ENCODE results near the gene CCL4. TPM values are rescaled to one million over a fixed set of nuclear protein-coding genes. Genes with fewer than 3 reads are reported as not detected.
A peak's percentile ranks its signal among the peaks of the same experiment; 100 is the strongest.
"Not testable (repeated sequence)": the region's sequence is repeated elsewhere in the genome, so short reads cannot be mapped to it uniquely, and the experiment has no call there.

CCL4 gene
- 100 to 1,000 TPM; 290 to 311 TPM for total RNA-seq

DNA sequence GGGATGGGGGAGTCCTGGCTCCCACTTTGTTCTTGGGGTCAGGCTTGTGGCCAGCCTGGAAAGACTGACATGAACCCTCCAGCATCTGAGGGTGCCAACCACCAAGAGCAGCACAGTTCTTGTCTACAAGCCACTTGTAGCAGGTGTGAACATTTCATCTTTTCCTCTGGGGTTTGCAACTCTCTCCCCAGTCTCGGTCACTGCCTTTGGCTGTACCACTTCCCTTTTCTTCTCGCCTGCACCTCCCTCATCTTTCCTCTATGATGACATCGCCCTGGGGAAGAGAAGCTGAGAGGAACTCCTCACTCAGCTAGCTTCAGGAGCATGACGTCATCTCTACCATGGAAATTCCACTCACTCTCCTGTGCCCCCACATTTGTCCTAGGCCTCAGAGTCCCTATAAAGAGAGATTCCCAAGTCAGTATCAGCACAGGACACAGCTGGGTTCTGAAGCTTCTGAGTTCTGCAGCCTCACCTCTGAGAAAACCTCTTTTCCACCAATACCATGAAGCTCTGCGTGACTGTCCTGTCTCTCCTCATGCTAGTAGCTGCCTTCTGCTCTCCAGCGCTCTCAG is at the start of gene CCL4:
Gene CCL4, plus strand, starts transcription at position 427 of the 575 bp plus-strand sequence. Its CDS starts 79 bp downstream, at position 506.
- DNase-seq (peak; percentile 41), ATAC-seq (peak; percentile 67)
- POLR2A ChIA-PET: interaction anchor here (1.2 kb wide), 1 partner anchor 13 kb away, joined by 6 read pairs; the partner anchor contains the start of gene CCL3
- peaks cover 37% of the 10 kb centered on the region for H3K27me3 Mint-ChIP-seq
- intact Hi-C loops (cut with DNase I, micrococcal nuclease); H3K36me3 Mint-ChIP-seq (ENCODE audit: low read depth); H3K9me3 Mint-ChIP-seq (ENCODE audit: low read depth): not testable (repeated sequence)
- H3K4me1 Mint-ChIP-seq: peaks cover 23% of the 10 kb centered on the region
- H3K27ac Mint-ChIP-seq: peak within 1 kb of the TSS; percentile 75
- CTCF ChIA-PET: interaction anchor here (1.0 to 2.0 kb wide), 2 partner anchors 13 to 45 kb away, joined by 4 to 8 read pairs; partner anchors contain the start of gene CCL3
- peak within 1 kb of the TSS; percentile 70 for H3K4me3 Mint-ChIP-seq

GRCh38 chr17:36055171-36055570 is 48.5 kb upstream of the CCL4 start:
- POLR2A ChIA-PET: no interaction called here
- intact Hi-C loops (cut with DNase I, micrococcal nuclease): no loop called here

GRCh38 chr17:36055921-36056520 is 47.6 kb upstream of the CCL4 start:
- H3K9me3 Mint-ChIP-seq (ENCODE audit: low read depth): peaks cover 2% of the 10 kb centered on the region
- H3K27me3 Mint-ChIP-seq: peaks cover 22% of the 10 kb centered on the region
- ChIA-PET POLR2A (no interaction called here), CTCF (interaction anchor here (0.6 to 4.3 kb wide), 2 partner anchors 16 to 85 kb away, joined by 3 to 24 read pairs; no protein-coding TSS in a partner anchor)
- H3K4me1 Mint-ChIP-seq: no peaks in the 10 kb centered on the region
- H3K36me3 Mint-ChIP-seq (ENCODE audit: low read depth): no peaks in the 10 kb centered on the region
- DNase-seq (no peak), ATAC-seq (no peak)
- H3K4me3 Mint-ChIP-seq: no peak overlapping the region
- no peak overlapping the region for H3K27ac Mint-ChIP-seq
- intact Hi-C loops (cut with DNase I, micrococcal nuclease): no loop called here

More at GRCh38 chr17:36055171-36055570, 48.5 kb upstream of the CCL4 start:
- H3K4me1 Mint-ChIP-seq: no peaks in the 10 kb centered on the region
- CTCF ChIA-PET: interaction anchor here (1.7 kb wide), 1 partner anchor 94 kb away, joined by 4 read pairs; no protein-coding TSS in a partner anchor
- H3K4me3 Mint-ChIP-seq: no peak overlapping the region
- H3K9me3 Mint-ChIP-seq (ENCODE audit: low read depth): peaks cover 4% of the 10 kb centered on the region
- H3K27me3 Mint-ChIP-seq: peaks cover 23% of the 10 kb centered on the region
- H3K36me3 Mint-ChIP-seq (ENCODE audit: low read depth): no peaks in the 10 kb centered on the region
- no peak overlapping the region for H3K27ac Mint-ChIP-seq
- no peak for ATAC-seq
- DNase-seq: no peak

DNA sequence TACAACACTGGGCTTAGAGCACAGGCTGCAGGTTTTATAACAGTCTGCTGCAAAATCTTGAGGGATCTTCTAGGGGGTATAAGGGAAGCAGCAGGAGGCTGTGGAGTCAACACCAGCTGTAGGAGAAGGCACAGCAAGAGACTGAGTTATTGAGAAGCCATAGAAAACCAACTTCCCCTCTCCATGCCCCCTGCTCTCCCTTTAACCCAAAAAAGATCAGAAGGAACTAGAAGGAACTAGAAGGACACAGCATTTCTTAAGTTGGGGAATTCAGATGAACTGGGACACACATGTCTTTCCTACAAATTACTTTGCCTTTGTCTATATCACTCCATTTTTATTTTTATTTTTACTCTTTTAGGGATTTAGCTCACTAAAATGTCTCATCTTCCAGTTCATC is 45.7 kb upstream of the CCL4 start:
- H3K27me3 Mint-ChIP-seq: peaks cover 13% of the 10 kb centered on the region
- H3K4me1 Mint-ChIP-seq: no peaks in the 10 kb centered on the region
- no peak overlapping the region for H3K27ac Mint-ChIP-seq
- ChIA-PET CTCF (interaction anchor here (0.7 to 4.3 kb wide), 4 partner anchors 14 to 209 kb away, joined by 3 to 24 read pairs (median 4); no protein-coding TSS in a partner anchor), POLR2A (no interaction called here)
- intact Hi-C loops (cut with DNase I, micrococcal nuclease): no loop called here
- no peaks in the 10 kb centered on the region for H3K36me3 Mint-ChIP-seq (ENCODE audit: low read depth)
- DNase-seq: no peak
- H3K9me3 Mint-ChIP-seq (ENCODE audit: low read depth): no peaks in the 10 kb centered on the region
- ATAC-seq: no peak
- H3K4me3 Mint-ChIP-seq: no peak overlapping the region

DNA sequence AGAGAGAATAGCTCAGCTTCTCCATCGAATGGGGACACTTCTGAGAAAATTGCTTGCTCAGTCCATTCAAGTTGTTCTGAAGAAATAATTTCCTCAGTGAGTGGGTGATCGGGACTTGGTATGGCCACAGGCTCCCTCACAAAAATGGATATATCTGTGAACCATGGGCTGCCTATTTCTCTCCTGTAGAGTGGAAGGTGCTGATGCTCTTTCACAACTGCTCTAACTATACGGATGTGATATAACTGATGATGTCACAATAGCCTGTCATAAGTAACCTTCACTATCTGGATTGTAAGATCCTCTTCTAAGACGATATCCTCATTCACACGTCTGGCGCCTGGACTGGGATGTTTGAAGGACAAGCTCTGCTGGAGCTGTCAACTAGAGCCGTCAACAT is 44.2 kb upstream of the CCL4 start:
- no peak for DNase-seq
- POLR2A ChIA-PET: interaction anchor here (0.6 kb wide), 1 partner anchor 22 kb away, joined by 3 read pairs; no protein-coding TSS in a partner anchor

GRCh38 chr17:36060816-36061215 is 42.8 kb upstream of the CCL4 start:
- Mint-ChIP-seq H3K4me3 (no peak overlapping the region), H3K27ac (no peak overlapping the region), H3K36me3 (ENCODE audit: low read depth) (no peaks in the 10 kb centered on the region), H3K4me1 (no peaks in the 10 kb centered on the region), H3K27me3 (peaks cover 11% of the 10 kb centered on the region), H3K9me3 (ENCODE audit: low read depth) (no peaks in the 10 kb centered on the region)
- ATAC-seq (no peak), DNase-seq (no peak)
- ChIA-PET POLR2A (no interaction called here), CTCF (interaction anchor here (1.3 kb wide), 1 partner anchor 11 kb away, joined by 8 read pairs; no protein-coding TSS in a partner anchor)
- intact Hi-C loops (cut with DNase I, micrococcal nuclease): no loop called here

More for the DNA sequence above, 44.2 kb upstream of the CCL4 start:
- ATAC-seq: no peak
- Mint-ChIP-seq H3K4me3 (no peak overlapping the region), H3K9me3 (ENCODE audit: low read depth) (no peaks in the 10 kb centered on the region), H3K4me1 (no peaks in the 10 kb centered on the region), H3K36me3 (ENCODE audit: low read depth) (no peaks in the 10 kb centered on the region), H3K27me3 (peaks cover 11% of the 10 kb centered on the region), H3K27ac (no peak overlapping the region)
- intact Hi-C loops (cut with DNase I, micrococcal nuclease): no loop called here
- CTCF ChIA-PET: interaction anchor here (0.5 to 4.3 kb wide), 2 partner anchors 13 to 424 kb away, joined by 3 to 24 read pairs; no protein-coding TSS in a partner anchor

DNA sequence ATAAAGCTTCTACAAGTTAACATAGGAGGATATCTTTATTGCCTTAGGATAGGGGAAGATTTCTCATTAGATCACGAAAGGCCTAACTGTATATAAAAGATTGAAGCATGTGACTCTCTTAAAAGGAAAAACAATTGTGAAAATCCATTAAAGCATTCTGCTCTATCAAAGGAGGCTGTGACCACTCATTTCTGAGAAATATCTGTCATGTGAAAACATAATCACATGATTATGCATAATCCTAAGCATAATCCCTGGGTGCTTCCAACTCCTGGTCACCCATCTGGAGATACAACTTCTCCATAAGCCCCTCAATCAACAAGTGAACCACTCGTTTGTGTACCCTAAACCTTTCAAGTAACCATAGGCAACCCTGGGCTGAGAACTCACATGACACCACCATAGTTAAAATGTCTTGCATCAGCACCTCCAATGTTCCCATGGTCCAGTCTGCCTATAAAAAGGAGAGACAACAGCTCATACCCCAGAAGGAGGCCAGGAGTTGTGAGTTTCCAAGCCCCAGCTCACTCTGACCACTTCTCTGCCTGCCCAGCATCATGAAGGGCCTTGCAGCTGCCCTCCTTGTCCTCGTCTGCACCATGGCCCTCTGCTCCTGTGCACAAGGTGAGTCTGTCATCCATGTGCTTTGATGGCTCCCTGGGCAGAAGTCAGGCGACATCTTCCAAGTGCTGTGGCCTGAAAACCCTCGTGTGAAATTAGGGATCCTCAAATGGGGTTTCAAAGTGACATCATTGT is 39.7 kb upstream of the CCL4 start, which contains the start of gene CCL18:
Gene CCL18, plus strand, starts transcription at position 487 of the 756 bp plus-strand sequence. Its CDS starts 71 bp downstream, at position 558.
- Mint-ChIP-seq H3K4me3 (no peak within 1 kb of the TSS), H3K9me3 (ENCODE audit: low read depth) (no peaks in the 10 kb centered on the region), H3K36me3 (ENCODE audit: low read depth) (no peaks in the 10 kb centered on the region), H3K27ac (no peak within 1 kb of the TSS), H3K27me3 (peaks cover 17% of the 10 kb centered on the region), H3K4me1 (no peaks in the 10 kb centered on the region)
- ChIA-PET CTCF (interaction anchor here (0.6 to 1.5 kb wide), 5 partner anchors 8 to 86 kb away, joined by 3 to 4 read pairs (median 3); no protein-coding TSS in a partner anchor), POLR2A (interaction anchor here (0.6 kb wide), 1 partner anchor 17 kb away, joined by 4 read pairs; no protein-coding TSS in a partner anchor)
- ATAC-seq: no peak
- intact Hi-C loops (cut with DNase I, micrococcal nuclease): no loop called here
- DNase-seq: no peak

DNA sequence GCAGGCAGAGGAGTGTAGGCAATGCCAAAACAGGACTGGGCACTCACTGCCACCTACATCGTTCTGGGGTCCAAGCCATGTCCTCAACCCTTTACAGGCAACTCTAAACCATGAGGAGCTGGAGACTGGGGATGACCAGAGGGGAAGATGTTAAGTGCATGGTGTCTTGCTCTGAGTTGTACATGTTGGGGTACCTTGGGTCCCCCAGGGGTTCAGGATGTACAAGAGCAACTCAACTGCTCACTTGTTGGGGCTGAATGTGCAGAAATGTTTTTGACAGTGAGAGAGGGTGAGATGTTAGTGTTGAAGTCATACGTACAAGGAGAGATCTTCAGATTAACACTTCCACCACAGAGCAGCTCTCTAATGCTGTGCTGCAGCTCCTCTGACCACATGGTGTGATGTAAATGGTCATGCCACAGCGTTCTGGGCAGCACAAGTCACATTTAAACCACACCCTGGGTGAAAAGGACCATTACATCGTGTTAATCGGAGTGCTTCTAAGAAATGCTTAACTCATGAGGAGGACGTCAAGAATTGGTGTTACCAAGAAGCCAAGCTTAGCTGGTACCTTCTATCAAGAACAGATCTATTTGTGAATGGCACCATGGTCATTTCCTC is 37.2 kb upstream of the CCL4 start:
- intact Hi-C loops (cut with DNase I, micrococcal nuclease): no loop called here
- peaks cover 14% of the 10 kb centered on the region for H3K27me3 Mint-ChIP-seq
- H3K4me3 Mint-ChIP-seq: no peak overlapping the region
- H3K36me3 Mint-ChIP-seq (ENCODE audit: low read depth): no peaks in the 10 kb centered on the region
- no peaks in the 10 kb centered on the region for H3K4me1 Mint-ChIP-seq
- POLR2A ChIA-PET: interaction anchor here (0.7 kb wide), 1 partner anchor 24 kb away, joined by 3 read pairs; the partner anchor contains the start of gene CCL3
- peak; percentile 55 for ATAC-seq
- CTCF ChIA-PET: interaction anchor here (0.7 to 3.1 kb wide), 3 partner anchors 80 to 84 kb away, joined by 3 to 9 read pairs (median 4); no protein-coding TSS in a partner anchor
- no peaks in the 10 kb centered on the region for H3K9me3 Mint-ChIP-seq (ENCODE audit: low read depth)
- no peak overlapping the region for H3K27ac Mint-ChIP-seq
- peak; percentile 11 for DNase-seq

- no peak overlapping the region for H3K27ac Mint-ChIP-seq
- POLR2A ChIA-PET: no interaction called here
- DNase-seq (no peak), ATAC-seq (no peak)
- no peaks in the 10 kb centered on the region for H3K9me3 Mint-ChIP-seq (ENCODE audit: low read depth)
- no peaks in the 10 kb centered on the region for H3K36me3 Mint-ChIP-seq (ENCODE audit: low read depth)
- CTCF ChIA-PET: interaction anchor here (0.6 to 3.1 kb wide), 8 partner anchors 51 to 99 kb away, joined by 3 to 9 read pairs (median 4); no protein-coding TSS in a partner anchor
- intact Hi-C loops (cut with DNase I, micrococcal nuclease): no loop called here
- H3K4me1 Mint-ChIP-seq: peaks cover 14% of the 10 kb centered on the region
- no peak overlapping the region for H3K4me3 Mint-ChIP-seq
- H3K27me3 Mint-ChIP-seq: peaks cover 14% of the 10 kb centered on the region
Measured at GRCh38 chr17:36068524-36068923, 35.1 kb upstream of the CCL4 start.

DNA sequence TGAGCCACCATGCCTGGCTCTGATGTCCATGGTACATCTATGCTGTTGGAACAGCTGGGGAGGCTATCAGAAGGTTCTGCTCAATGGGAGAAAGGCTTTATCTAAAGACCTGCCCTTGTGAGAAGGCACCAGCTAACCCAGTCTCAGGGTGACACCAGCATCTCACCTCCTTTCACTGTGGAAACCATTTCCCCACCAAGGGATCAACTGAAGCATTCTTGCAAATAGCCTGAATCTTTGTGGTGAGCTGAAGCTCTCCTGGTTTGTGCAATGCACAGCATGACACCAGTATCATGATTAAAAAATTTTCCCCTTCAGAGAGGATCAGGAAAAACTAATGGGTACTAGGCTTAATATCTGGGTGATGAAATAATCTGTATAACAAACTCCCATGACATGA is 34.5 kb upstream of the CCL4 start:
- Mint-ChIP-seq H3K27me3 (peaks cover 14% of the 10 kb centered on the region), H3K36me3 (ENCODE audit: low read depth) (no peaks in the 10 kb centered on the region), H3K27ac (no peak overlapping the region), H3K4me3 (no peak overlapping the region), H3K4me1 (peaks cover 20% of the 10 kb centered on the region), H3K9me3 (ENCODE audit: low read depth) (no peaks in the 10 kb centered on the region)
- DNase-seq (no peak), ATAC-seq (no peak)
- ChIA-PET POLR2A (no interaction called here), CTCF (interaction anchor here (0.8 to 3.1 kb wide), 6 partner anchors 50 to 100 kb away, joined by 3 to 9 read pairs (median 6); no protein-coding TSS in a partner anchor)
- intact Hi-C loops (cut with DNase I, micrococcal nuclease): no loop called here

All from activated CD4-positive, alpha-beta T cell treated with anti-CD3 and anti-CD28 coated beads for 36 hours (primary cell).